Epithelial cell of proximal tubule (primary cell): ENCODE results near the gene PHOX2A. TPM values are rescaled to one million over a fixed set of nuclear protein-coding genes. Genes with fewer than 3 reads are reported as not detected.

Experiments
- DNase-seq: peaks from one replicate; pipeline ENCODE4 v3.0.0-alpha.2; 2011; ENCODE audit warnings: low read depth
- H3K4me3 ChIP-seq: 2 replicates; pipeline ENCODE4 v1.5.1; 2011; ENCODE audit warnings: low read depth, mild to moderate bottlenecking, low read length
- CTCF ChIP-seq: conservative IDR thresholded peaks from 2 replicates; pipeline ENCODE4 v1.5.1; 2012; ENCODE audit warnings: low read depth, mild to moderate bottlenecking, low read length
- total RNA-seq: library from RNA; depleted of rRNA; stranded (reverse); fragments of >200 nt; gene quantifications from 2 replicates; pipeline ENCODE4 v1.2.3, GENCODE V29; 2015

Gene PHOX2A
- total RNA-seq, 1 donor from 2014 or later, result not detected

DNA sequence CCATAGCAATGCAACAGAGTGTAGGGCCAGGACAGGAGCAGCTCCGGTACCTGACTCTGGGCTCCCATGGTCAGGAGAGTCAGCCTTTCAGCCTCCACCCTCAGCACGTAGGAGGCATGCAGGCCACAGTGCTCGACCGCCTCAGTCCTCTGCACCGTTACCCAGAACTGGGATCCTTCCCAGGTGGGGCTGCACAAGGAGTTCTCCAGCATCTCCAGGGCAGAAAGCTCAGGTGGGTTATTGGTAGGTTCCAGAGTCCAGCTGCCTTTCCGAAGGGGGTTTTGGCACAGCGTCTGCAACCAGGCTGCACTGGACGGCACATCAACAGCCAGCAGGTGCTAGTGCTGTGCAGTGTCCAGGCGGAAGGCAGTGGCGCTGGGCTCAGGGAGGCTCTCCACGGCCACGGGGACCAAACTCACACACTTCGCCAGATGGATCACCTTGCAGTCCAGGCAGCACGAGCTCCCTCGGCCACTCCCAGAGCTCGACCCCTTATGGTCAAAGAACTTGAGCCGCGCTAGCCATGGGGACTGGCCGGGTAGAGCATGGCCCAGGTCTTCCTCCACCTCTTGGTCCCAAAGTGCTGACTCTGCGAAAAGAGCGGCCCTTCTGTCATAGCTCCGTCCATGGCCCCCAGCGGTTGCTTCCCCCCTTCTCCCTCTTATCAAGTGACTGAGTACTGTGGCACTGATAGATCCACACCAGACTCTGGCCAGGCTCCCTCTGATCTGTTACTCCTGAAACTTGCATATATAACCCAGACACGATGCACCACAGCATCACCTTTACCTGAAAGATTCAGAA is 6.9 kb upstream of the PHOX2A start:
- TF ChIP-seq CTCF, result no peak
- H3K4me3 ChIP-seq, result no peak overlapping the region
- no peak for DNase-seq

DNA sequence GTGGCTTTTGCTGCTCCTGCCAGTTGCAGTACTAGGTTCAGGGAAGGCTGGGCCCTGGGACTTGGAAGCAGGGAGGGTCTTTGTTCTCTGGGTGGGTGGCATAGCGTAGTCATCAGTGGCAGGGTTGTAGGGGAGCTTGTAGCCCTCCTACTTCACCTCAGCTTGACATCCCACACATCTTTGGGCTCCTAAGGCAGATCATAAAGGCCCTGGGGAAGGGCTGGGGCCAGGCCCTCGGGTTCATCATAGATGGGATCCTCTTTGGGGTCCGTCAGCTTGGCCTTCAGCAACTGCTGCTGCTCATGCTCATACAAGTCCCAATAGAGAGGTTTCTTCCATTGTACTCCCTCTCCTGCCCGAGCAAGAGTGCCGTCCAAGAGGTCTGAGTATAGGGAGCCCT is 6.0 kb upstream of the PHOX2A start:
- no peak overlapping the region for H3K4me3 ChIP-seq
- no peak for DNase-seq
- no peak for TF ChIP-seq CTCF

- no peak for TF ChIP-seq CTCF
- no peak for DNase-seq
- no peak overlapping the region for H3K4me3 ChIP-seq
Measured at GRCh38 chr11:72247584-72247983, 3.6 kb upstream of the PHOX2A start.

GRCh38 chr11:72245263-72245816 is 1.4 kb upstream of the PHOX2A start:
- no peak for TF ChIP-seq CTCF
- no peak overlapping the region for H3K4me3 ChIP-seq
- DNase-seq, result no peak

DNA sequence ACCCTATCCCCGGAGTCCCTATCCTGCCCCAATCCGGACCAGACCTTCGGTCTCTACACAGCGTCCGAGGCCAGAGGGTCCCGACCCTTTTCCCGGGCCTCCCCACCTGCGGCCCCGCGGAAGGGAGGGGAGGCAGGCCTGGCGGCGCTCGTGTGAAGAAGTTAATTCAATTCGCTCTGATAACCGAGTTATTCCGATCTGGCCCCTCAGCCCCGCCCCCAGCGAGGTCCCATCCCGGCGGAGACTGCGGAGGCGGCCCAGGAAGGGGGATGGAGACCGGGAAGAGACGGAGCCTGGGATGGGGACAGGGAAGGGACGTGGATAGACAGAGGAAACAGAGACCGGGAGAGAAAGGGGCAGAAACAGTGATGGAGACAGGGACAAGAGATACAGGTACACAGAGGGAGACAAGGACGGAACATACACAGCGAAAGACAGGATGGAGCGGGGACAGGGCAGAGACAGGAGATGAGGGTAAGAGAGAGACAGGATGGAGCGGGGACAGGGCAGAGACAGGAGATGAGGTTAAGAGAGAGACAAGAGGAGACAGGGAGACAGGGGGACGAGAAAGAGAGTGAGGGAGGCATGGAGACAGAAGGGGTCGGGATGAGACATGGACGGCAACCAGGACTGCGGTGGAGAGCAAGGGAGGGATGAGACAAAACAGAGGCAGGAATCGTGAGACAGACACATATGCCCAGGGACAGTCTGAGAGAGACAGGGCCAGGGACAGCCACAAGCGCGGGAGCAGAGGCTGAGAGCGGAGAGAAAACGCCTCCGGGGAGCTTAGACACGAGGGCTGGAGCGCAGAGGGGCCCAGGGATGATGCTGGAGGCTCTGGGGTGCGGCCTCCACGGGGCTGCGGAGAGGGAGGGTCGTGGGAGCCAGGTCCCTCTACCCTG is 636 bp upstream of the PHOX2A start:
- DNase-seq, result no peak
- no peak for TF ChIP-seq CTCF
- H3K4me3 ChIP-seq, result no peak overlapping the region

- DNase-seq, result no peak
- no peak overlapping the region for H3K4me3 ChIP-seq
- no peak for TF ChIP-seq CTCF
Measured at GRCh38 chr11:72243173-72244059, 560 bp downstream of the PHOX2A start.
